ENCODE data around the gene RFLNA.

GRCh38 chr12:124305136-124305535, 10.2 kb downstream of the RFLNA start:
- no peak for TF ChIP-seq CTCF (IDR thresholded peaks at IDR 0.05)
- no peak for TF ChIP-seq EP300 (IDR thresholded peaks at IDR 0.05)
